Measurements from ENCODE around the gene KCNQ2.

KCNQ2 gene

DNA sequence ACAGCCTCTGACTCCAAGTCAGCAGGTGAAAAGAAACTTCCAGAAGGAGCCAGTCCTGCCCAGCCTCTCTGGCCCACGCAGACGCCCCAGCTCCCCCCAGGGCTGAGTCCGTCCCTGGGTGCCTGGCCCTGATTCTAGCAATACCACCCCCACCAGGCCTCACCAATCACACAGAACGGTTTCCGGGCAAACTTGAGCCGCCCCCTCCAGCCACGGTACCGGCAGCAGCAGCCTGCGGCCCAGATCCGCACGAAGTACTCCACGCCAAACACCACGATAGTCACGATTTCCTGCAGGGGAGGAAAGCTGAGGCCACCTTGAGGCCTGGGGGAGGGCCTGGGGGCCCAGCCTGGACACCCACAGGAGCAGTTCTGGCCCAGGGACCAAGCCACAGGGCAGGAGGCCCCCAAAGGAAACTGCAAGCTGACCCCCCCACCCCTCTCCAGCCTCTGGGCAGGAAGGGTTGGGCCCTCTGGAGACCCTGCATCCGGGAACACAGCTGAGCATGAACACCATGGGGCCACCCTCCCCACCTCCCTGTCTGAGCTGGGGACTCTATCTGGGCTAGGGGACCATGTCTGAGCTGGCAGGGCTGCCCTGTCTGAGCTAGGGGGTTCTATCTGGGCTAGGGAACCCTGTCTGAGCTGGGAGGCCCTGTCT is 27.2 kb downstream of the KCNQ2 start:
- H3K4me3 ChIP-seq (ENCODE audit: low read depth, low read length): no peak overlapping the region
- TF ChIP-seq CTCF (IDR thresholded peaks at IDR 0.05; ENCODE audit: low read depth, low read length, missing control alignments): no peak
- no peak for DNase-seq (ENCODE audit: low read depth)
- in situ Hi-C loops (cut with HindIII; ENCODE audit: low sequenced_read_pairs): no loop called here

- no peak for DNase-seq (ENCODE audit: low read depth)
- in situ Hi-C loops (cut with HindIII; ENCODE audit: low sequenced_read_pairs): no loop called here
- H3K4me3 ChIP-seq (ENCODE audit: low read depth, low read length): no peak overlapping the region
- no peak for TF ChIP-seq CTCF (IDR thresholded peaks at IDR 0.05; ENCODE audit: low read depth, low read length, missing control alignments)
These were observed 27.9 kb downstream of the KCNQ2 start for GRCh38 chr20:63444548-63444947.

DNA sequence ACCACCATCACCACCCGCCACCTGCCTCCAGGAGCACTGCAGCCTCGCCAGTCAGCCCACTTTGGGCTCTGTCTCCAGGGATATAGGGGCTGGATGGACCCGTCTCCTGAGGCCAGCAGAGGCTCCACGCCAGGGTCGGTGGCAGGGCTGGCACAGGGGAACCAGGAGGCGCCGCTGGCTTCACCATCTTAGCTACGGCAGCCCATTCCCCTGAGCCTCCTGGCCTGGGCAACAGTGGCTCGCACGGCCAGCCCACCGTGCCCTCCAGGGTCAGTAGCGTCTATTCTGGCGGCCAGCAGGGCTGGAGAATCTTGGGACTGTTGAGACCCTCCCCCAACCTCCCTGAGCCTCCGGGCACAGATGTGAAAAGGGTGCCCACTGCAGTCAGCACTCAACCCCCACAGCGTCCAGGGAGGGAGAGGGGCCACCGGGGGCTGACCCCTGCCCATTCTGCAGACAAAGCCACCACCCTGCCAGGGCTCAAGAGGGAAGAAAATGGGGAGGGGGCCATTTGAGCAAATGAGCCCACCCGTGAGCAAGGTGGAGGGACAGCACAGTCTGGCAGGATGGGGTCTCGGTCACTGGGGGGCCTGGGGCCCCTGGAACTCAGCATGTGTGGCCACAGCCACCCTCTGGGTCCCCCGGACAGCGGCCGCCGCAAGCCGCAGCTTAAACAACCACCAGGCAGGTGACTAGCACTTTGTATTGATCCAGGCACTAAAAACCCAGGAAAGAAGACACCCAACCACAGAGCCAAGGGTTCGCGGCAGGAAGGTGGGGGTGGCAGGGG is 28.7 kb downstream of the KCNQ2 start:
- in situ Hi-C loops (cut with HindIII; ENCODE audit: low sequenced_read_pairs): no loop called here
- TF ChIP-seq CTCF (IDR thresholded peaks at IDR 0.05; ENCODE audit: low read depth, low read length, missing control alignments): no peak
- DNase-seq (ENCODE audit: low read depth): no peak
- no peak overlapping the region for H3K4me3 ChIP-seq (ENCODE audit: low read depth, low read length)

GRCh38 chr20:63442100-63442493 is 30.4 kb downstream of the KCNQ2 start:
- no peak for TF ChIP-seq CTCF (IDR thresholded peaks at IDR 0.05; ENCODE audit: low read depth, low read length, missing control alignments)

GRCh38 chr20:63441136-63442099 is 31.0 kb downstream of the KCNQ2 start:
- TF ChIP-seq CTCF (IDR thresholded peaks at IDR 0.05; ENCODE audit: low read depth, low read length, missing control alignments): no peak
- DNase-seq (ENCODE audit: low read depth): no peak
- in situ Hi-C loops (cut with HindIII; ENCODE audit: low sequenced_read_pairs): no loop called here
- H3K4me3 ChIP-seq (ENCODE audit: low read depth, low read length): no peak overlapping the region

More at GRCh38 chr20:63442100-63442493, 30.4 kb downstream of the KCNQ2 start:
- no peak overlapping the region for H3K4me3 ChIP-seq (ENCODE audit: low read depth, low read length)
- no peak for DNase-seq (ENCODE audit: low read depth)
- in situ Hi-C loops (cut with HindIII; ENCODE audit: low sequenced_read_pairs): no loop called here

DNA sequence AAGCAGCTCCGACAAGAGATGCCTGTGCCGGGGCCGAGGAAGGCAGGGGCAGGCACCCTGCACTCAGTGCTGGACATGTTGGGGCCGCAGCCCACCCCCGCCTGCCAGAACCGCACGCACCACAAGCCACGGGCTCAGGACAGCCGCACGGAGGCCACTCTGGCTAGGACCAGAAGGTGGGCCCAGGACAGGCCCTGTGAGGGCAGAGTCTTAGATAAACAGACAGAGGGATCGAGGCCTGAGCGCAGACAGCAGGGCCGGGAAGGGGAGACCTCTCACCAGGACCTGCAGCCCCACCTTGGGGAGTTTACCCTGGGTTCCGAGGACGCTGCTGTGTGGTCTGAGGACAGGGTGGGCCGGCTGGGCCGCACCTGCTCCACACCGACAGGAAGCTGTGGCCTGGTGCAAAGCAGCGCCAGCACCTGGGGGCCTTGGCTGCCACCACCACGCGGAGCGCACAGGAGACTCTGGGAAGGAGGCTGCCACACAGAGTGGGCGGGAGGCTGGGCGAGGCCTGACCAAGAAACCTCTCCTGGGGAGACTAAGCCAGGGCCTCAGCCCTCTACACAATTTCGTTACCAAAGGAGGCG is 32.0 kb downstream of the KCNQ2 start:
- in situ Hi-C loops (cut with HindIII; ENCODE audit: low sequenced_read_pairs): no loop called here
- DNase-seq (ENCODE audit: low read depth): no peak
- no peak overlapping the region for H3K4me3 ChIP-seq (ENCODE audit: low read depth, low read length)
- no peak for TF ChIP-seq CTCF (IDR thresholded peaks at IDR 0.05; ENCODE audit: low read depth, low read length, missing control alignments)

All from astrocyte of the cerebellum (primary cell).